Smooth muscle cell of the brain vasculature (primary cell): Measurements from ENCODE around the gene POU2F1.

Source experiments
- DNase-seq: peaks from one replicate; pipeline ENCODE4 v3.0.0-alpha.2; 2012; ENCODE audit warnings: low read depth, low spot score

POU2F1 gene

DNA sequence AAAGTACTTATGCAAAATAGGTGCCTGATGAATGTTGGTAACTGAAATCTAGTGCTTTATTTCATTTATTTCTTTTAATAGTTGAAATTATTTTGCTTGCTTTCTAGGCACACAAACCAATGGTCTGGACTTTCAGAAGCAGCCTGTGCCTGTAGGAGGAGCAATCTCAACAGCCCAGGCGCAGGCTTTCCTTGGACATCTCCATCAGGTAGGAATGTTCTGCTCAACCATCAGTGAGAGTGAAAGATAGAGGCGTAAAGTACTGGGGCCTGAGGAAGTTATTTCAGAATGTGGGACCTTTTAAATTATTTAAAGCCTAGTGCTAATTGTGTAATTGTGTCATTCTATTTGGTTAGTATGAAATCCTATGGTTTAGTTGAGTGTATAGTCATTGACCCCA, 144.7 kb downstream of the POU2F1 start:
- no peak for DNase-seq

DNA sequence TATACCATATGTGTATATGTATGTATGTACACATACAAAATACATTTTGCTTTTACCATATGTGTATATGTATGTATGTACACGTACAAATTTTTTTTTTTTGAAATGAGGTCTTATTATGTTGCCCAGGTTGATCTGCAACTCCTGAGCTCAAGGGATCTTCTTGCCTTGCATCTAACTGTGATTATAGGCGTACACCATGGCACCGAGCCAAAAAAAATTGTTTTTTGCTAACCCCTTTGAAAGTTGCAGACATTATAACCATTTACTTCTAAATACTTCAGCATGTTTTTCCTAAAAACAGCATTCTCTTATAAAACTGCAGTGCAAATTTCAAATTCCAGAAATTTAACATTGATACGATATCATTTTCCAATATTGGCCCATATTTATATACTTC, 147.0 kb downstream of the POU2F1 start:
- DNase-seq, result no peak

DNA sequence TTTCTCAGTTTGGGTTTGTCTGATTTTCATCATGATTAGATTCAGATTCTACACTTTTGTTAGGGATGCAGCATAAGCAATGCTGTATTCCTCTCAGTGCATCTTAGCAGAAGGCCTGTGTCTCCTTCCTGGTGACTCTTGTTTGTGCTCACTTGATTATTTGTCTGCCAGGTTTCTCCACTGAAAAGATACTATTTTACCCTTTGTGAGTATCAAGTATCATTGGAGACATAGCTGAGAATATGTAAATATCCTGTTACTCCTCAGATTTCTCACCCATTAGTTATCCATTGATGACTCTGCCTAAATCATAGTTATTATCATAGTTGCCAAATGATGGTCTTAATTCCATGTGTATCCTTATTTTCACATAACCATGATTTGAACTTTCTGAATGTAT, 148.5 kb downstream of the POU2F1 start:
- DNase-seq, result no peak

DNA sequence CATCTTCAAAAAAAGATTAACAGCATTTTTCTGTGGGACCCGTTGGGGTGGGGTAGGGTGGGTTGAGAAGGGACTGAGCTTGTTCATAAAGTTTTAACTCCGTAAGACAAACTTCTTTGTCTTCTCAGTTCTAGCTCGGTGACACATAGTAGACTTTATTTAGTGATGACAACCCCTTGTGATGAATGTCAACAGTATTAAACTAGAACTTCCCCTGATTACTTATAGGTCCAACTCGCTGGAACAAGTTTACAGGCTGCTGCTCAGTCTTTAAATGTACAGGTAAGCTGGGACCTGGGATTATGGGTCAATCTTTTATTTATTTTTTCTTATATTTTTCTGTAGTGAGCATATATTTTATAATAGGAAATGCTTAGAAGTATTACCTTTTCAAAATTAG, 149.2 kb downstream of the POU2F1 start:
- no peak for DNase-seq

- no peak for DNase-seq
These were observed 150.3 kb downstream of the POU2F1 start for GRCh38 chr1:167371030-167371429.

GRCh38 chr1:167373398-167373797, 152.7 kb downstream of the POU2F1 start:
- no peak for DNase-seq

DNA sequence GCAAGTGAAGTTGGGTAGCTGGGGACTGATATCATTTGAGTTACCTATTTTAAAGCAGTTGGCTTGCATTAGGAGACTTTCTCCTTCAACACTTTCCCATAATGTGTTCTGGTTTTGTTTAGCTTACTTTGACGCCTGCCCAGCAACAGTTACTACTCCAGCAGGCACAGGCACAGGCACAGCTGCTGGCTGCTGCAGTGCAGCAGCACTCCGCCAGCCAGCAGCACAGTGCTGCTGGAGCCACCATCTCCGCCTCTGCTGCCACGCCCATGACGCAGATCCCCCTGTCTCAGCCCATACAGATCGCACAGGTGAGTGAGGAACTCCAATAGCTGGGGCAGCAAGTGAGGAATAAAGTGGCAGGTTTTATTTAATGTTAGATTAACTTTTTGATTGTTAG, 153.3 kb downstream of the POU2F1 start:
- no peak for DNase-seq

- no peak for DNase-seq
These were observed 155.3 kb downstream of the POU2F1 start for GRCh38 chr1:167375949-167376348.

DNA sequence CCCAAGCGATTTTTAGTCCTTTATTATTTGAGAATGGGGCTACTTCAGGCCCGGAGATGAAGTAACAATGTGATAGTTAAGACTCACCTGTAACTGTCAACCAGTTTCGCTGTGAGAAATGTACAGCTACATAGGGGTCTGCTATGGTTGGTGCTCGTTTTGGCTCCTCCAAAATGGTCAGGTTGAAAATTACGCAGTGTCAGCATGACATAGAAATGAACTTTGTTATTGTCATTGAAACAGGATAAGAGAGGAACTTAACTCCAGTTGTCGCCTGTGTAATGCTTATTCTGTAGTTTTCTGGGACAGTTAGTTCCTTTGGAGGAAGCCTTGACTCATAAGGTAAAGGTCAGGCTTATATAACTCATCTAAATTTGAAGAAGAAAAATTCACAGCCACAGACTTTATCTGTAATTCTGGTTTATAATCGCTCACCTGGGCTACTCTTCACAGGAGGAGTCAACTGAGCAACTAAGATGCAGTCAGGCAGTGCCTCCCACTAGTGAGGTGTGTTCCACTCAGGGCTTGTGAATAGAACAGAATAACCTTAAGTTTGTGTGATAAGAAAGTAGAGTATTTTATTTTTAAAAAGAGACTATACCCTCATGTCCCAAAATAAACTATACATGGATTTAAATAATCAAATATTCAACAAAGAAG, 166.7 kb downstream of the POU2F1 start:
- no peak for DNase-seq

- no peak for DNase-seq
These were observed 168.3 kb downstream of the POU2F1 start for GRCh38 chr1:167388976-167389375.

GRCh38 chr1:167392200-167392696, 171.6 kb downstream of the POU2F1 start:
- DNase-seq, result no peak

GRCh38 chr1:167400359-167400953, 179.8 kb downstream of the POU2F1 start:
- DNase-seq, result no peak

DNA sequence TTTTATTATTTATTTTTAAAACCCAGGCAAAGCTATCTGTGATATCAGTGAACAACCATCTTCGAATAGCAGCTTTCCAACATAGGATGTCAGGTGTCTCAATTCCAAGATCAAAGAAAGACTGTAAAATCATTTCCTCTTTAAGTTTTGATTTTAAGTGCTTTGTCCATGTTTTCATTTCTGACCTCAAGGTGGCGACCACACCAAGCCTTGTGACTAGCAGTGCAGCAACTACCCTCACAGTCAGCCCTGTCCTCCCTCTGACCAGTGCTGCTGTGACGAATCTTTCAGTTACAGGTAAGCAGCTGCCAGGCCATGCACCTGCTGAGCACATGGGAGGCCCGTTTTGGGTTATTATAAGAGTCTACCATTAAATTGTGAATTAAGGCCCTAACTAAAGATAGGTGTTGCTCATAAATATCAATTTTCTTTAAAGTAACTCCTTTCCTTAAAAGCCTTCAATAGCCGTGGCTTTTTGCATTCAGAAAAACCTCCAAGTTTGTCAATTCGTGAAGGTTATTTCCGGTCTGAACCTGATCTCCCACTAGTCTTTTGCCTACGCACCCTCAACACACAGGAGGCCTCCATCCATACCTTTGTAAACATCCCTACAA, 180.7 kb downstream of the POU2F1 start:
- peak; percentile 17 for DNase-seq

DNA sequence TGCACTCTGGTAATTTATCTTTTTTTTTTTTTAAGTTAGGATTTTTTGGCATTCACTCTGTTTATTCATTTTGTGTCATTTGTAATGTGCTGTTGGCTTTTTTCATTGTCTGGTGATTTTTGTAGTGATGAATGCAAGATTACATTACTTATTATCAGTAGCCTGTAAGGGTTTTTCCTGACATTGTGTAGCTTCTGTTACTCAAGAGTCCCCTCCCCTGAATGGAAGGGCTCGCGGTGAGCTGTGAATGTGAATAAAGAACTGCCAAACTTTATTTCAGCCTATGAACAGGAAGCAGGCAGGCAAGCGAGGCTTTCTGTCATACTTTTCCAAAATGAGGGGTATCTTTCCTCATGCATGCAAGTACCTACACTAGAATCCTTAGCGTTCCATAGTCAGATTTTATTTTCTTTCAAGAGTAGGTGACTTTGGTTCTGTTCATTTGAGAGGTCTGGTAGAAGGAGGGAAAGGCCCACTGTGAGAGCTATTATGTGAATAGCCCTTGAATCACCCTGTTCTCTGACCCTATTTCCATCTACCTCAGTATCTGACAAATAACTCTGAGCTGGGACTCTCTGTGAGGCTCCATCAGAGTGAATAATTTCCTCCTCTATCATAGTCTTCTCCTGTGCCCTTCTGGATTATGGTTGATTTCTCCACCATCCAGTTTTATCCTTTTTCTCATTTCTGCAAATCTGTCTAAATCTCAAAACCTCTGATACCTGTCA, 183.6 kb downstream of the POU2F1 start:
- DNase-seq, result no peak

- no peak for DNase-seq
These were observed 184.2 kb downstream of the POU2F1 start for GRCh38 chr1:167404908-167405307.

- no peak for DNase-seq
These were observed 187.7 kb downstream of the POU2F1 start for GRCh38 chr1:167408355-167408754.

GRCh38 chr1:167409183-167409582, 188.5 kb downstream of the POU2F1 start:
- DNase-seq, result no peak

DNA sequence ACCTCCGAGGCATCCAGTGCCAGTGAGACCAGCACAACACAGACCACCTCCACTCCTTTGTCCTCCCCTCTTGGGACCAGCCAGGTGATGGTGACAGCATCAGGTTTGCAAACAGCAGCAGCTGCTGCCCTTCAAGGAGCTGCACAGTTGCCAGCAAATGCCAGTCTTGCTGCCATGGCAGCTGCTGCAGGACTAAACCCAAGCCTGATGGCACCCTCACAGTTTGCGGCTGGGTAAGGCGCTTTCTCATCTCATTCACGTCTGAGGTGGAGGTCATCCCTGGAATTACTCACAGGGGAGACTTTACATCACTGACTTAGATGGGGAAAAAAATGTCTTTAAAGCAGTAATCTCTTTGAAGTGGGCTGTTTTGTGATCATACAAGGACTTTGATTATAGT, 191.4 kb downstream of the POU2F1 start:
- DNase-seq, result no peak

GRCh38 chr1:167412920-167413319, 192.2 kb downstream of the POU2F1 start:
- no peak for DNase-seq

- DNase-seq, result no peak
These were observed 192.6 kb downstream of the POU2F1 start for GRCh38 chr1:167413328-167413727.

GRCh38 chr1:167416506-167416905, 195.8 kb downstream of the POU2F1 start:
- DNase-seq, result no peak

GRCh38 chr1:167418391-167418790, 197.7 kb downstream of the POU2F1 start:
- no peak for DNase-seq
